H1 (cell line): Measurements from ENCODE around the gene PPRC1. TPM values are rescaled to one million over a fixed set of nuclear protein-coding genes. Genes with fewer than 3 reads are reported as not detected.

ENCODE experiments used
- ATF3 ChIP-seq: IDR thresholded peaks from 2 replicates; pipeline ENCODE4 v1.6.1; 2011; ENCODE audit warnings: low read depth, mild to moderate bottlenecking, low read length; ENCODE audit not compliant: insufficient read depth
- CHD2 ChIP-seq: IDR thresholded peaks from 2 replicates; pipeline ENCODE4 v1.6.1; 2012; ENCODE audit warnings: low read length, improper control_type of control experiment
- MAFK ChIP-seq: IDR thresholded peaks from 2 replicates; pipeline ENCODE4 v1.6.1; 2012; ENCODE audit warnings: low read depth, mild to moderate bottlenecking, improper control_type of control experiment, low read length
- RXRA ChIP-seq: IDR thresholded peaks from 2 replicates; pipeline ENCODE4 v1.6.1; 2011; ENCODE audit warnings: low read depth, mild to moderate bottlenecking, low read length, moderate library complexity; ENCODE audit not compliant: insufficient read depth
- SIX5 ChIP-seq: IDR thresholded peaks from 2 replicates; pipeline ENCODE4 v1.6.1; 2011; ENCODE audit warnings: mild to moderate bottlenecking, low read depth, low read length
- polyA plus RNA-seq, 7 experiments: library from polyadenylated mRNA; depleted of rRNA in 3 of 7; stranded (reverse) in 5 of 7; unstranded in 2 of 7; fragments of >200 nt in 5 of 7; fragments of 200-250 nt in 2 of 7; gene quantifications; 1 replicate in 5 of 7; 2 replicates in 1 of 7; 4 replicates in 1 of 7; pipeline versions ENCODE4 v1.2.1 to v1.2.3, GENCODE V29; 2011 to 2013; ENCODE audit warnings: missing spikeins in 2 of 7, mixed read lengths in 2 of 7
- total RNA-seq: library from RNA; stranded (reverse); fragmentation: NEBNext Ultra II Directional; extraction: Animal tissue kit (Norgen Biotek cat#: 25700); gene quantifications from 2 replicates; pipeline ENCODE4 v1.2.1, GENCODE V29; 2021

PPRC1 gene
- total and polyA plus RNA-seq, 2 of the 8 experiments (the other 6 are each of a cell fraction or from before 2014, with no cell fraction given), result 46.5 to 88.4 TPM

DNA sequence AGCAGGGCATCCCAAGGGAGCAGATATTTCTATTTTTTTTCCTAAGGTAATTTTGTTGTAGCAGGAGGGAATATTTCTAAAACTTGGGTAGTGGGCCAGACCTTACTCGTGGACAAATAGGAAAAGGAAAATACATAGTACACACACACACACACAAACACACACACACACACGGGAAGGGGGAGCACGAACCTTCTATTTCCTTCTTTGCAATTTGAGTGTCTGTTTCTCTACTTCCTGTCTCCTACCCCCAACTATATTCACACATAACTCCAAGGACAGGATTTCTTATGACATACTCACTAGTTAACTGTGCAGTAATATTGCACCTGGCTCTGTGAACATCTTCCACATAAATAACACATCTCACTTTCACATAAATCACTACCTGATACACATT, 17.1 kb upstream of the PPRC1 start (continued):
- no peak for TF ChIP-seq ATF3
- no peak for TF ChIP-seq SIX5
- no peak for TF ChIP-seq MAFK
- TF ChIP-seq CHD2, result no peak
- no peak for TF ChIP-seq RXRA
